Nucleus accumbens (tissue), 56 donors: Measurements from ENCODE around the gene MYO1B.

Source experiments
- DNase-seq, 56 donors: peaks; one replicate each; lab custom pipeline; 2025; lab: John Stamatoyannopoulos, UW

MYO1B gene

GRCh38 chr2:191389288-191389687 is 144.1 kb downstream of the MYO1B start:
- DNase-seq = no peak

GRCh38 chr2:191391171-191391570 is 146.0 kb downstream of the MYO1B start:
- no peak for DNase-seq

- no peak for DNase-seq
Measured at GRCh38 chr2:191394043-191394442, 148.8 kb downstream of the MYO1B start.

- DNase-seq = no peak
Measured at GRCh38 chr2:191396794-191397193, 151.6 kb downstream of the MYO1B start.

GRCh38 chr2:191399601-191400000 is 154.4 kb downstream of the MYO1B start:
- DNase-seq = no peak

GRCh38 chr2:191401287-191401686 is 156.1 kb downstream of the MYO1B start:
- DNase-seq = no peak

GRCh38 chr2:191402966-191403565 is 157.9 kb downstream of the MYO1B start:
- DNase-seq = no peak

- DNase-seq = no peak
Measured at GRCh38 chr2:191404568-191404991, 159.4 kb downstream of the MYO1B start.

GRCh38 chr2:191405546-191405945 is 160.3 kb downstream of the MYO1B start:
- no peak for DNase-seq

GRCh38 chr2:191410646-191411436 is 165.6 kb downstream of the MYO1B start:
- no peak for DNase-seq

GRCh38 chr2:191411472-191411871 is 166.3 kb downstream of the MYO1B start:
- DNase-seq = no peak

- no peak for DNase-seq
Measured at GRCh38 chr2:191412353-191412752, 167.1 kb downstream of the MYO1B start.

GRCh38 chr2:191415101-191415500 is 169.9 kb downstream of the MYO1B start:
- DNase-seq = no peak

- no peak for DNase-seq
Measured at GRCh38 chr2:191415858-191416257, 170.7 kb downstream of the MYO1B start.

- DNase-seq = no peak
Measured at GRCh38 chr2:191417746-191418145, 172.5 kb downstream of the MYO1B start.

- DNase-seq = no peak
Measured at GRCh38 chr2:191421950-191422349, 176.7 kb downstream of the MYO1B start.

- no peak for DNase-seq
Measured at GRCh38 chr2:191427031-191427430, 181.8 kb downstream of the MYO1B start.

- no peak for DNase-seq
Measured at GRCh38 chr2:191428141-191428540, 182.9 kb downstream of the MYO1B start.

- no peak for DNase-seq
Measured at GRCh38 chr2:191430476-191430875, 185.3 kb downstream of the MYO1B start.

GRCh38 chr2:191432121-191432520 is 186.9 kb downstream of the MYO1B start:
- DNase-seq = no peak

GRCh38 chr2:191434072-191434471 is 188.9 kb downstream of the MYO1B start:
- DNase-seq = no peak

- DNase-seq = no peak
Measured at GRCh38 chr2:191435141-191435540, 189.9 kb downstream of the MYO1B start.
